Left lung (tissue), 10 donors: ENCODE measurements around the gene SECISBP2L. TPM values are rescaled to one million over a fixed set of nuclear protein-coding genes. Genes with fewer than 3 reads are reported as not detected.
A peak's percentile ranks its signal among the peaks of the same experiment; 100 is the strongest.

Experiments used
- ATAC-seq: fragments of 200-7000 bp; cut with Tn5 transposase; one replicate; pipeline ENCODE4 v1.9.1; 2020; ENCODE audit warnings: moderate library complexity
- DNase-seq, 4 donors: peaks; one replicate each; pipeline ENCODE4 v3.0.0-alpha.2; 2013 to 2020
- H3K27ac ChIP-seq, 2 donors: fragments of 200-600 bp; sonication (generic) in 1 of 2; one replicate each; pipeline versions ENCODE4 v1.5.0 to v1.8.0; 2020 to 2021
- H3K27me3 ChIP-seq, 2 donors: fragments of 200-600 bp; sonication (generic) in 1 of 2; one replicate each; pipeline versions ENCODE4 v1.5.0 to v1.8.0; 2020 to 2021
- H3K36me3 ChIP-seq, 2 donors: fragments of 200-600 bp; sonication (generic) in 1 of 2; one replicate each; pipeline versions ENCODE4 v1.5.0 to v1.8.0; 2020 to 2021
- H3K4me1 ChIP-seq, 2 donors: fragments of 200-600 bp; one replicate each; pipeline ENCODE4 v1.8.0; 2021
- H3K4me3 ChIP-seq, 2 donors: fragments of 200-600 bp; sonication (generic) in 1 of 2; one replicate each; pipeline versions ENCODE4 v1.5.0 to v1.8.0; 2020 to 2021; ENCODE audit warnings: mild to moderate bottlenecking in 1 of 2
- H3K9me3 ChIP-seq, 2 donors: fragments of 200-600 bp; sonication (generic) in 1 of 2; one replicate each; pipeline versions ENCODE4 v1.5.0 to v1.8.0; 2020 to 2021
- CTCF ChIP-seq, 2 donors: fragments of 200-600 bp; sonication (generic) in 1 of 2; IDR thresholded peaks; one replicate each; pipeline versions ENCODE4 v1.5.0 to v1.8.0; 2021; ENCODE audit warnings: antibody characterized with exemption in 2 of 2
- intact Hi-C, 2 donors: fragments of 100-400 bp; cut with DNase I; formaldehyde crosslinking; loops; one replicate each; pipeline versions ENCODE4 v1.11.2 to v1.14.2; 2022
- polyA plus RNA-seq, 6 donors: library from polyadenylated mRNA; unstranded; fragments of 120-200 nt; gene quantifications; one replicate each; pipeline ENCODE4 v1.2.1, GENCODE V29; 2013; ENCODE audit not compliant: insufficient read length in 6 of 6
- total RNA-seq, 2 donors: library from RNA; stranded (reverse); fragmentation: NEBNext Ultra II Directional; extraction: Animal tissue kit (Norgen Biotek cat#: 25700); gene quantifications; one replicate each; pipeline ENCODE4 v1.2.1, GENCODE V29; 2021
- donor health status: DM: no; HTN: yes; CAD: no.
- donor health status: DM: no; HTN: no; CAD: no.

Gene SECISBP2L
- total and polyA plus RNA-seq, 8 donors = 69.6 to 106 (median 76.7) TPM

- Histone ChIP-seq H3K27ac (peak overlapping the region; percentile 90 to 96), H3K4me3 (peak overlapping the region; percentile 91 to 99), H3K9me3 (no peaks in the 10 kb centered on the region), H3K27me3 (no peaks in the 10 kb centered on the region), H3K36me3 (no peaks in the 10 kb centered on the region), H3K4me1 (peaks cover 32 to 33% of the 10 kb centered on the region in 2 donors)
- ATAC-seq (no peak), DNase-seq (no peak)
- no peak for TF ChIP-seq CTCF (IDR thresholded peaks at IDR 0.05)
- intact Hi-C loops = no loop called here
Measured at GRCh38 chr15:49044766-49045606, 1.3 kb downstream of the SECISBP2L start.

- H3K4me3 ChIP-seq = peak overlapping the region in 1 of 2 donors; percentile 91
- no peaks in the 10 kb centered on the region for H3K27me3 ChIP-seq
- ATAC-seq (no peak), DNase-seq (no peak)
- H3K36me3 ChIP-seq = no peaks in the 10 kb centered on the region
- intact Hi-C loops = no loop called here
- TF ChIP-seq CTCF (IDR thresholded peaks at IDR 0.05) = no peak
- H3K27ac ChIP-seq = peak overlapping the region; percentile 34 to 96
- H3K9me3 ChIP-seq = no peaks in the 10 kb centered on the region
- peaks cover 32 to 34% of the 10 kb centered on the region in 2 donors for H3K4me1 ChIP-seq
Measured at GRCh38 chr15:49044002-49044401, 2.2 kb downstream of the SECISBP2L start.

- DNase-seq (no peak), ATAC-seq (no peak)
- intact Hi-C loops = no loop called here
- Histone ChIP-seq H3K36me3 (no peaks in the 10 kb centered on the region), H3K4me3 (no peak overlapping the region), H3K9me3 (no peaks in the 10 kb centered on the region), H3K27me3 (no peaks in the 10 kb centered on the region), H3K27ac (no peak overlapping the region), H3K4me1 (peaks cover 37 to 50% of the 10 kb centered on the region in 2 donors)
- TF ChIP-seq CTCF (IDR thresholded peaks at IDR 0.05) = no peak
Measured at GRCh38 chr15:49042165-49042564, 4.1 kb downstream of the SECISBP2L start.

- Histone ChIP-seq H3K36me3 (no peaks in the 10 kb centered on the region), H3K4me3 (no peak overlapping the region), H3K4me1 (peaks cover 37 to 50% of the 10 kb centered on the region in 2 donors), H3K9me3 (no peaks in the 10 kb centered on the region), H3K27me3 (no peaks in the 10 kb centered on the region), H3K27ac (no peak overlapping the region)
- DNase-seq (no peak), ATAC-seq (no peak)
- no peak for TF ChIP-seq CTCF (IDR thresholded peaks at IDR 0.05)
- intact Hi-C loops = no loop called here
Measured at GRCh38 chr15:49041426-49041825, 4.8 kb downstream of the SECISBP2L start.

GRCh38 chr15:49040151-49040550, 6.1 kb downstream of the SECISBP2L start:
- intact Hi-C loops = no loop called here
- Histone ChIP-seq H3K4me1 (peaks cover 35 to 56% of the 10 kb centered on the region in 2 donors), H3K9me3 (no peaks in the 10 kb centered on the region)

More at GRCh38 chr15:49040151-49040550, 6.1 kb downstream of the SECISBP2L start:
- Histone ChIP-seq H3K4me3 (no peak overlapping the region), H3K27me3 (no peaks in the 10 kb centered on the region), H3K36me3 (peaks cover 0 to 7% of the 10 kb centered on the region in 2 donors), H3K27ac (no peak overlapping the region)
- DNase-seq = no peak
- no peak for ATAC-seq
- no peak for TF ChIP-seq CTCF (IDR thresholded peaks at IDR 0.05)
